BE2C (cell line): Measurements from ENCODE around the gene PEAK1.

Experiments
- DNase-seq: peaks from one replicate; pipeline ENCODE4 v3.0.0-alpha.2; 2020
- H3K27me3 ChIP-seq: fragments of 250-450 bp; sonication (Bioruptor Pico); 2 replicates; pipeline ENCODE4 v1.5.1; 2020; ENCODE audit warnings: mild to moderate bottlenecking
- H3K36me3 ChIP-seq: fragments of 250-450 bp; sonication (Bioruptor Pico); 2 replicates; pipeline ENCODE4 v1.5.1; 2020; ENCODE audit warnings: mild to moderate bottlenecking
- H3K4me1 ChIP-seq: fragments of 250-450 bp; sonication (Bioruptor Pico); 2 replicates; pipeline ENCODE4 v1.5.1; 2020
- H3K4me3 ChIP-seq: 2 replicates; pipeline ENCODE4 v1.5.1; 2011; ENCODE audit warnings: low read depth, low read length
- H3K9me3 ChIP-seq: fragments of 250-450 bp; sonication (Bioruptor Pico); 2 replicates; pipeline ENCODE4 v1.5.1; 2020
- CTCF ChIP-seq: IDR thresholded peaks from 2 replicates; pipeline ENCODE4 v1.5.1; 2012; ENCODE audit warnings: mild to moderate bottlenecking, low read depth, low read length

The PEAK1 gene

GRCh38 chr15:77384086-77384485 is 35.8 kb downstream of the PEAK1 start:
- H3K36me3 ChIP-seq, result no peaks in the 10 kb centered on the region
- no peaks in the 10 kb centered on the region for H3K4me1 ChIP-seq
- no peak for TF ChIP-seq CTCF
- no peaks in the 10 kb centered on the region for H3K27me3 ChIP-seq
- no peak overlapping the region for H3K4me3 ChIP-seq
- no peak for DNase-seq
- no peaks in the 10 kb centered on the region for H3K9me3 ChIP-seq

DNA sequence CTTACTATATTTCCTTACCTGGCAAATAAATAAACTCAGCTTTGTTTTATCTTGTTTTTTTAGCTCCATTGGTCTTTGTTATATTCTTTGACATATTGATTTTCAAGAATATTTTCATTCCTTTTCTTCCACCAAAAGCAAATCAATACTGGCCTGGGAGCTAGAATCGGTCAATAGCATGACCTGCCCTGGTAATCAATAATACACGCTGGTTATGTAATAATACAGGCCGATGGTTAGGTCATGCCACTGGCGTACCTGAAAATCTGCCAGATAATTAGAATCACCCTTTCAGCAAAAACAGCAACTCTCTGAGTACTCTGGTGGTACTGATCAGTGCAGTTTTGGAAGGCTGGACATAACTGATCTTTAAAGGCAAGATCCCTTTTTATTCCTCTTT is 39.9 kb downstream of the PEAK1 start:
- no peak for DNase-seq
- no peaks in the 10 kb centered on the region for H3K4me1 ChIP-seq
- no peaks in the 10 kb centered on the region for H3K9me3 ChIP-seq
- no peak overlapping the region for H3K4me3 ChIP-seq
- TF ChIP-seq CTCF, result no peak
- no peaks in the 10 kb centered on the region for H3K27me3 ChIP-seq
- no peaks in the 10 kb centered on the region for H3K36me3 ChIP-seq

- Histone ChIP-seq H3K27me3 (no peaks in the 10 kb centered on the region; the same call in 1 of the 2 replicates), H3K9me3 (no peaks in the 10 kb centered on the region), H3K4me1 (no peaks in the 10 kb centered on the region), H3K4me3 (no peak overlapping the region), H3K36me3 (no peaks in the 10 kb centered on the region)
- no peak for TF ChIP-seq CTCF
- DNase-seq, result no peak
Observed at GRCh38 chr15:77376770-77377169, 43.1 kb downstream of the PEAK1 start.

DNA sequence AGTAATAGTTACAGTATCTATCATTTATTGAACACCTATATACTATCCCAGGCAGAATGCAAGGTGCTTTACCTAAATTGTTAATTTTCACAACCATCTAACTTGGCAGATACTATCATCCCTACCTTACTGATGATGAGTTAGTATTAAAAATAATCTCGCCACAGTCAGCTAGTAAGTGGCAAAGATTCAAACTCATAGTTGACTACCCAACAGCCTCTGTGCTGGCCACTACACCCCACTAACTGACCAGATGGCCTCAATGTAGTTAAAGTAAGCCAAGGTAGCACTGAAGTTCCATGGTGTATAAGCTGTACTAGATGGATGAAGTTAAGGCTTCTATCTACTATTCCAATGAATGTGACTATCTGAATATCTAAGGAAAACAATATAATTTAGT is 44.8 kb downstream of the PEAK1 start:
- TF ChIP-seq CTCF, result no peak
- Histone ChIP-seq H3K27me3 (no peaks in the 10 kb centered on the region; the same call in 1 of the 2 replicates), H3K4me3 (no peak overlapping the region), H3K9me3 (no peaks in the 10 kb centered on the region), H3K36me3 (no peaks in the 10 kb centered on the region), H3K4me1 (no peaks in the 10 kb centered on the region)
- DNase-seq, result no peak

DNA sequence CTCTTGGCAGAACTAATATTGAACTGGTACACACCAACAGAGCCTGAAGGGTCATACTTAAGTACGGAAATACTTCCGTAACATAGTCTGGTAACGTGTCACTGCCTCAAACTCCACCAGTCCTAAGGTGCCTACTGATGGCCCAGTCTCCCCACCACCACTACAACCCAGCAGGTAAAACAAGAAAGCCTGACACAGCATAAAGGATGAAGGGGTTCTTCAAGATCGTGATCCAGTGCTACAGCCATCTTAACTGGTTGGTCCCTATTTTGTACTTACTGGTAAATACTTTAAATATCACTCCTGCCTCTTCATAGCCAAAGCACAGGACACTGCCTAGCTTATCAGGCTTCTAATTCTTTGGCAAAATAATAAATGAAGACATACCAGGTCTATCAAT is 46.5 kb downstream of the PEAK1 start:
- no peaks in the 10 kb centered on the region for H3K9me3 ChIP-seq
- no peaks in the 10 kb centered on the region for H3K4me1 ChIP-seq
- no peaks in the 10 kb centered on the region; the same call in 1 of the 2 replicates for H3K27me3 ChIP-seq
- no peak overlapping the region for H3K4me3 ChIP-seq
- no peak for DNase-seq
- no peaks in the 10 kb centered on the region for H3K36me3 ChIP-seq
- TF ChIP-seq CTCF, result no peak

DNA sequence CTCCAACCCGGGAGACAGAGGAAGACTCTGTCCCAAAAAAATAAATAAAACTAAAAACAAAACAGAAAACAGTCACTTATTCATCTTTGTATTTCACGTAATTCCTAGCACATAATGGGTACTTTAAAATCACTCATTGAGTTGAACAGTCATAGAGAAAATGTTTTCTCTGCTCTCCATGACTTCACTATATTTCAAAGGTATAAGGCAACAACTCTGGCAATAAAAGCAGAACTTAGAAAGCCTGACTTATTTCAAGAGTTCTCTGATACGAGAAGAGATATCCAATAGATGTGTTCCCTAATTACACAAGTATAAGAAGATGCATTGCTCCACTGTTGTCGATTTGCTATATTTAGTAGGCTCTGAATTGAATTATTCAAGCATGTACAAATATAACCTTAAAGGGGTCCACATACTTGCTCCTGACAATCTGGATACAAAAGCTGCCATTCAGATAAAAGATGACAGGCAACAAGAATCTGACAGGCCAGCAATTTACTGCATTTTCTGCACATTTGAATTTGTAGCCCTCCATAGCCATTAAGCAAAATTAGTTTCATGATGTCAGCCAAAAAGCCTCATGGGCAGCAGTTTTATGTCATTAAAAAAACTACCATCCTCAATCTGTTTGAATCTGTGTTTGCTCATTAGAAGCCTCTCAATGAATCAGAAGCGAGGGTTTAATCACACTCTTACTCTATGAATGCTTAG is 47.9 kb downstream of the PEAK1 start:
- Histone ChIP-seq H3K4me1 (no peaks in the 10 kb centered on the region), H3K27me3 (no peaks in the 10 kb centered on the region; the same call in 1 of the 2 replicates), H3K4me3 (no peak overlapping the region), H3K9me3 (no peaks in the 10 kb centered on the region), H3K36me3 (no peaks in the 10 kb centered on the region)
- no peak for TF ChIP-seq CTCF
- no peak for DNase-seq
